ENCODE results near the gene F2. TPM values are rescaled to one million over a fixed set of nuclear protein-coding genes. Genes with fewer than 3 reads are reported as not detected.

The F2 gene
- total RNA-seq, 2 experiments from 2014 or later, result not detected

GRCh38 chr11:46692450-46692849, 26.6 kb upstream of the F2 start:
- Histone ChIP-seq H3K27me3 (ENCODE audit: control insufficient read depth in 1 of 2, insufficient read depth in 2 of 2, low read length in 2 of 2) (no peaks in the 10 kb centered on the region), H3K4me1 (ENCODE audit: insufficient read depth, low read length) (peaks cover 39% of the 10 kb centered on the region), H3K36me3 (ENCODE audit: insufficient read depth, low read length) (peaks cover 78% of the 10 kb centered on the region), H3K27ac (ENCODE audit: low read depth in 1 of 2, low read length in 2 of 2) (no peak overlapping the region), H3K4me3 (ENCODE audit: low read length) (no peak overlapping the region), H3K9me3 (ENCODE audit: control insufficient read depth in 1 of 2, insufficient read depth in 1 of 2, low read length in 2 of 2) (no peaks in the 10 kb centered on the region)
- Mint-ChIP-seq H3K4me1 (ENCODE audit: low read depth) (peaks cover 16% of the 10 kb centered on the region), H3K27ac (no peak overlapping the region), H3K36me3 (ENCODE audit: low read depth) (peaks cover 70% of the 10 kb centered on the region), H3K27me3 (no peaks in the 10 kb centered on the region), H3K9me3 (no peaks in the 10 kb centered on the region), H3K4me3 (no peak overlapping the region)
- DNase-seq, result no peak
- no peak for ATAC-seq (ENCODE audit: poor library complexity)
- POLR2A ChIA-PET, result interaction anchor here (1.5 to 10.9 kb wide), 2 partner anchors 9 to 19 kb away, joined by 5 to 146 read pairs; partner anchors contain the start of gene ZNF408
- CTCF ChIA-PET, result no interaction called here
- no peak for TF ChIP-seq CTCF (IDR thresholded peaks at IDR 0.05)
- intact Hi-C loops (cut with DNase I, micrococcal nuclease), result loop anchor here in 1 of 2 experiments (10.0 kb wide), 1 partner anchor 578 kb away; no protein-coding TSS in a partner anchor

- Mint-ChIP-seq H3K27me3 (no peaks in the 10 kb centered on the region), H3K4me1 (ENCODE audit: low read depth) (peaks cover 20% of the 10 kb centered on the region), H3K9me3 (no peaks in the 10 kb centered on the region), H3K36me3 (ENCODE audit: low read depth) (peaks cover 66% of the 10 kb centered on the region), H3K4me3 (no peak overlapping the region), H3K27ac (no peak overlapping the region)
- no peak for TF ChIP-seq CTCF (IDR thresholded peaks at IDR 0.05)
- no peak overlapping the region for H3K4me3 ChIP-seq (ENCODE audit: low read length)
- intact Hi-C loops (cut with DNase I, micrococcal nuclease), result loop anchor here in 1 of 2 experiments (10.0 kb wide), 1 partner anchor 579 kb away; no protein-coding TSS in a partner anchor
- no peak for ATAC-seq (ENCODE audit: poor library complexity)
- H3K36me3 ChIP-seq (ENCODE audit: insufficient read depth, low read length), result peaks cover 66% of the 10 kb centered on the region
- H3K27ac ChIP-seq (ENCODE audit: low read depth in 1 of 2, low read length in 2 of 2), result no peak overlapping the region
- DNase-seq, result no peak
- POLR2A ChIA-PET, result interaction anchor here (0.9 to 10.9 kb wide), 2 partner anchors 10 to 21 kb away, joined by 3 to 146 read pairs; no protein-coding TSS in a partner anchor
- H3K9me3 ChIP-seq (ENCODE audit: control insufficient read depth in 1 of 2, insufficient read depth in 1 of 2, low read length in 2 of 2), result no peaks in the 10 kb centered on the region
- H3K4me1 ChIP-seq (ENCODE audit: insufficient read depth, low read length), result peaks cover 44% of the 10 kb centered on the region
- no peaks in the 10 kb centered on the region for H3K27me3 ChIP-seq (ENCODE audit: control insufficient read depth in 1 of 2, insufficient read depth in 2 of 2, low read length in 2 of 2)
- CTCF ChIA-PET, result interaction anchor here (0.6 kb wide), 1 partner anchor 756 kb away, joined by 3 read pairs; the partner anchor contains the start of gene RAPSN
These were observed 25.4 kb upstream of the F2 start for GRCh38 chr11:46693597-46694012.

GRCh38 chr11:46694072-46694471, 24.9 kb upstream of the F2 start:
- no peak overlapping the region for H3K4me3 ChIP-seq (ENCODE audit: low read length)
- no peaks in the 10 kb centered on the region for H3K9me3 Mint-ChIP-seq
- H3K4me3 Mint-ChIP-seq, result no peak overlapping the region
- H3K27ac ChIP-seq (ENCODE audit: low read depth in 1 of 2, low read length in 2 of 2), result no peak overlapping the region
- H3K36me3 Mint-ChIP-seq (ENCODE audit: low read depth), result peaks cover 67% of the 10 kb centered on the region
- H3K4me1 ChIP-seq (ENCODE audit: insufficient read depth, low read length), result peaks cover 48% of the 10 kb centered on the region
- DNase-seq, result no peak
- H3K4me1 Mint-ChIP-seq (ENCODE audit: low read depth), result peaks cover 24% of the 10 kb centered on the region
- H3K27me3 Mint-ChIP-seq, result no peaks in the 10 kb centered on the region
- no peaks in the 10 kb centered on the region for H3K9me3 ChIP-seq (ENCODE audit: control insufficient read depth in 1 of 2, insufficient read depth in 1 of 2, low read length in 2 of 2)
- no peak for TF ChIP-seq CTCF (IDR thresholded peaks at IDR 0.05)
- no peaks in the 10 kb centered on the region for H3K27me3 ChIP-seq (ENCODE audit: control insufficient read depth in 1 of 2, insufficient read depth in 2 of 2, low read length in 2 of 2)
- peak overlapping the region; percentile 14 for H3K27ac Mint-ChIP-seq
- ChIA-PET CTCF (no interaction called here), POLR2A (interaction anchor here (0.9 to 10.9 kb wide), 2 partner anchors 10 to 21 kb away, joined by 3 to 146 read pairs; no protein-coding TSS in a partner anchor)
- ATAC-seq (ENCODE audit: poor library complexity), result no peak
- peaks cover 64% of the 10 kb centered on the region for H3K36me3 ChIP-seq (ENCODE audit: insufficient read depth, low read length)
- intact Hi-C loops (cut with DNase I, micrococcal nuclease), result loop anchor here in 1 of 2 experiments (10.0 kb wide), 1 partner anchor 579 kb away; no protein-coding TSS in a partner anchor
